AG04449 (cell line): ENCODE results near the gene TENM3.
"Not testable (repeated sequence)": the region's sequence is repeated elsewhere in the genome, so short reads cannot be mapped to it uniquely, and the experiment has no call there.

Source experiments
- CTCF ChIA-PET: fragments of 350-600 bp; formaldehyde crosslinking; extraction: SDS; loops from one replicate; lab custom pipeline; 2021; ENCODE audit warnings: antibody characterized with exemption; lab: Yijun Ruan, JAX
- POLR2A ChIA-PET: fragments of 400-600, 350-600 bp; formaldehyde crosslinking; extraction: SDS; loops from one replicate; lab custom pipeline; 2020; ENCODE audit warnings: antibody characterized with exemption, inconsistent platforms; lab: Yijun Ruan, JAX
- DNase-seq: peaks from one replicate; pipeline ENCODE4 v3.0.0-alpha.2; 2010; ENCODE audit warnings: low read depth, low spot score
- H3K4me3 ChIP-seq: 2 replicates; pipeline ENCODE4 v1.5.1; 2011; ENCODE audit warnings: low read depth, mild to moderate bottlenecking, control low read depth, low read length
- CTCF ChIP-seq: IDR thresholded peaks from one replicate; pipeline ENCODE4 v1.5.1; 2011; ENCODE audit warnings: mild to moderate bottlenecking, moderate library complexity, low read length, control low read depth, inconsistent platforms; ENCODE audit not compliant: insufficient read depth; ENCODE audit errors: missing control alignments

TENM3 gene

GRCh38 chr4:182231080-182231479, 12.1 kb upstream of the TENM3 start:
- no peak for TF ChIP-seq CTCF
- CTCF ChIA-PET: interaction anchor here (1.1 kb wide), 1 partner anchor 8 kb away, joined by 3 read pairs; no protein-coding TSS in a partner anchor
- POLR2A ChIA-PET: interaction anchor here (0.5 to 1.3 kb wide), 5 partner anchors 10 to 292 kb away, joined by 3 to 4 read pairs (median 3); no protein-coding TSS in a partner anchor
- no peak overlapping the region for H3K4me3 ChIP-seq
- peak; percentile 38 for DNase-seq

- ChIA-PET CTCF (interaction anchor here (1.1 kb wide), 1 partner anchor 9 kb away, joined by 3 read pairs; no protein-coding TSS in a partner anchor), POLR2A (interaction anchor here (0.5 to 1.3 kb wide), 5 partner anchors 9 to 292 kb away, joined by 3 to 4 read pairs (median 3); no protein-coding TSS in a partner anchor)
- no peak overlapping the region for H3K4me3 ChIP-seq
- no peak for TF ChIP-seq CTCF
- no peak for DNase-seq
Observed at GRCh38 chr4:182231496-182231895, 11.7 kb upstream of the TENM3 start.

GRCh38 chr4:182233310-182234090, 9.7 kb upstream of the TENM3 start:
- no peak overlapping the region for H3K4me3 ChIP-seq
- CTCF ChIA-PET: no interaction called here
- POLR2A ChIA-PET: no interaction called here
- no peak for TF ChIP-seq CTCF
- no peak for DNase-seq

GRCh38 chr4:182235021-182235795, 8.0 kb upstream of the TENM3 start:
- no peak overlapping the region for H3K4me3 ChIP-seq
- POLR2A ChIA-PET: no interaction called here
- CTCF ChIA-PET: interaction anchor here (0.9 kb wide), 1 partner anchor 1021 kb away, joined by 3 read pairs; no protein-coding TSS in a partner anchor
- no peak for TF ChIP-seq CTCF
- DNase-seq: no peak

- no peak for TF ChIP-seq CTCF
- ChIA-PET POLR2A (no interaction called here), CTCF (interaction anchor here (1.6 kb wide), 1 partner anchor 9 kb away, joined by 3 read pairs; no protein-coding TSS in a partner anchor)
- no peak overlapping the region for H3K4me3 ChIP-seq
- DNase-seq: no peak
Observed at GRCh38 chr4:182236186-182236585, 7.0 kb upstream of the TENM3 start.

GRCh38 chr4:182237010-182237409, 6.2 kb upstream of the TENM3 start:
- POLR2A ChIA-PET: not testable (repeated sequence)
- CTCF ChIA-PET: interaction anchor here (1.6 kb wide), 2 partner anchors 10 to 18 kb away, joined by 3 read pairs; no protein-coding TSS in a partner anchor

More at GRCh38 chr4:182237010-182237409, 6.2 kb upstream of the TENM3 start:
- DNase-seq, H3K4me3 ChIP-seq: not testable (repeated sequence)
